K562 (cell line): ENCODE data around the gene MFSD12.

ENCODE experiments used
- GABPA ChIP-seq: fragments of 200-800 bp; sonication (Bioruptor generic); conservative IDR thresholded peaks from 2 replicates; pipeline ENCODE4 v1.6.1; 2016; ENCODE audit warnings: low read depth, missing genetic modification characterization, missing compliant biosample characterization
- HBP1 ChIP-seq: fragments of 450-650 bp; formaldehyde crosslinking; IDR thresholded peaks from 2 replicates; pipeline ENCODE4 v1.4.0; 2022; ENCODE audit warnings: missing genetic modification characterization
- STAG1 ChIP-seq: sonication (generic); formaldehyde crosslinking; IDR thresholded peaks from 2 replicates; pipeline ENCODE4 v1.5.0; 2020; ENCODE audit warnings: missing genetic modification reagents, borderline replicate concordance

- TF ChIP-seq HBP1 (CRISPR knock-in tag) (no peak), GABPA (tag) (no peak), STAG1 (CRISPR knock-in tag) (no peak)
Measured at GRCh38 chr19:3544058-3544376, 13.4 kb downstream of the MFSD12 start.
